GM12875 (cell line): Measurements from ENCODE around the gene POLD1.

Experiments
- H3K4me3 ChIP-seq: one replicate; pipeline ENCODE4 v1.5.1; 2011; ENCODE audit warnings: low read depth, low read length, control low read depth
- CTCF ChIP-seq: IDR thresholded peaks from 2 replicates; pipeline ENCODE4 v1.5.1; 2011; ENCODE audit warnings: low read depth, mild to moderate bottlenecking, control low read depth, inconsistent platforms, low read length, moderate library complexity, borderline replicate concordance; ENCODE audit not compliant: insufficient read depth

Gene POLD1

DNA sequence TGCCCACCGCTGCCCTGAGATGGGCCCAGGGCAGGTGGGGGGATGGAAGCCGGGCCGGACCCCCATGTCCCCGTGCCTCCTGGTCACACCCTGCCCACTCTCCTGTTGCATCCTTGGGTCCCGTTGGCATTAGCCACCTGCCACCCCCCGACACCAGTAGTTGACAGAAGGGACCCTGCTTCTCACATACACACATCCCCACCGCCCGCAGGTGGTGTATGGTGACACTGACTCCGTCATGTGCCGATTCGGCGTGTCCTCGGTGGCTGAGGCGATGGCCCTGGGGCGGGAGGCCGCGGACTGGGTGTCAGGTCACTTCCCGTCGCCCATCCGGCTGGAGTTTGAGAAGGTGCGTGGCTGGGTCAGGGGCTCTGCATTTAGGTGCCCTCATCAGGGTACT lies 29.4 kb downstream of the POLD1 start:
- TF ChIP-seq CTCF: no peak
- no peak overlapping the region for H3K4me3 ChIP-seq

DNA sequence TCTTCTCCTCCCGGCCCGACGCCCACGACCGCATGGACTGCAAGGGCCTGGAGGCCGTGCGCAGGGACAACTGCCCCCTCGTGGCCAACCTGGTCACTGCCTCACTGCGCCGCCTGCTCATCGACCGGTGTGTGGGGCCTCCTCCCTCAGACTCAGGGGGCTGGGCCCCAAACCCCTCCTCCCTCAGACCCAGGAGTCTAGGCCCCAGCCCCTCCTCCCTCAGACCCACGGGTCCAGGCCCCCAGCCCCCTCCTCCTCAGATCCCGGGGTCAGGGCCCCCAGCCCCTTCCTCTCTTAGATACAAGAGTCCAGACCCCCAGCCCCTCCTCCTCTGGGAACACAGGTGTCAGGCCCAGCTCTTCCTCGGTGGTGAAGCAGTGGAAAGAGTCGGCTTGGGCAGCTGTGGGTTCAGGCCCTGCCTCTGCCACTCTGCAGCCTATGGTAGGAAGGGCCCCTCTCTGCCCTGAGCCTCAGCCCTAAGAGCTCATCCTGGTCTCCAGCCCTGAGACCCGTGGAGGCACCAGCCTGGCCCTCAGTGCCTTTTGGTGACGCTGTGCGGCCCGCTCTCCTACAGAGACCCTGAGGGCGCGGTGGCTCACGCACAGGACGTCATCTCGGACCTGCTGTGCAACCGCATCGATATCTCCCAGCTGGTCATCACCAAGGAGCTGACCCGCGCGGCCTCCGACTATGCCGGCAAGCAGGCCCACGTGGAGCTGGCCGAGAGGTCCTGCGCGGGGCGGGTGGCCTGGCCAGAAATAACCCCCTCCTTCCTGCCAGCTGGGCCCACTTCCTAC lies 30.9 kb downstream of the POLD1 start:
- peak; percentile 98 for TF ChIP-seq CTCF
- peak overlapping the region; percentile 35 for H3K4me3 ChIP-seq

DNA sequence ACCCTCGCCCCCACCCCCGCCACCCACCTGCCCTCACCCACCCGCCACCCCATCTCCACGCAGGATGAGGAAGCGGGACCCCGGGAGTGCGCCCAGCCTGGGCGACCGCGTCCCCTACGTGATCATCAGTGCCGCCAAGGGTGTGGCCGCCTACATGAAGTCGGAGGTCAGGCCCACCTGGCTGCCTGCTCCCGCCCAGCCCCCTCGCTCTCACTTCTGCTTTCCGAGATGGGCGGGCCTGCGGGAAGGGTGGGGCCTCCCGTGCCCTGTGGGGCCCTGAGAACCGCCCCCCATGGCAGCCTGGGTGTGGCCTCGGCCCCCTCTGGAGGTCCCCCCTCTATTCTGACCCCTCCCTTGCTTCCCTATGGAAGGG lies 31.5 kb downstream of the POLD1 start:
- TF ChIP-seq CTCF: no peak
- peak overlapping the region; percentile 35 for H3K4me3 ChIP-seq

DNA sequence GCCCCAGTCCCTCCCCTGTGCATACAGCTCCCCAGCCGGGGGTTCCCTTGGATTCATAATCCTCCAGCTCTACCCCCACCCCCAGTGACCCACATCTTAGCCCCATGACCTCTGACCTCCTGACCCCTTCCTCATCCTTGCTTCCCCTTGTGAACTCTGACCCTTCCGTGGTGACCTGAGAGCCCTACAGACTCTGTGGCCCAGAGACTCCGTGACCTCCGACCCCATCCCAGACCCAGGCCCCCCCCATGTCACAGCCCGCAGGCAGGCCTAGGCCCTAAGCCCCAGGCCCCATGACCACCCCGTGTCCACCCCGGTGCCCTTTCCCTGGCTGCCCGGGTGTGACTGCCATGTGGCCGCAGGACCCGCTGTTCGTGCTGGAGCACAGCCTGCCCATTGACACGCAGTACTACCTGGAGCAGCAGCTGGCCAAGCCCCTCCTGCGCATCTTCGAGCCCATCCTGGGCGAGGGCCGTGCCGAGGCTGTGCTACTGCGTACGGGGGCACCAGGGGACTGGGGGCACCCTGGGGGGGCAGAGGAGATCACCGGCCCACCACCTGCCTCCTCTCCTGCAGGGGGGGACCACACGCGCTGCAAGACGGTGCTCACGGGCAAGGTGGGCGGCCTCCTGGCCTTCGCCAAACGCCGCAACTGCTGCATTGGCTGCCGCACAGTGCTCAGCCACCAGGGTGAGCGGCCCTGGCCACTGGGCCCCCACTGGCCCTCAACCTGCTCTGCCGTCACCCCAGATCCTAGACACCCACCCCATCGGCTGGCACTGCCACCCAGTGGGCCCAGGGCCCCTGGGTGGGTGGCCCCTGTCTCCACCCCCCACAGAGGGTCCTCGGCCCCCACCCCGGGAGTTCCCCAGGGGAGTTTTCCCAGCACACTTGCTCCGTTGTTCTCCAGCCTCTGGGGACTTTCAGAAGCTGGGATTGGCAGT lies 32.2 kb downstream of the POLD1 start:
- no peak overlapping the region for H3K4me3 ChIP-seq
- no peak for TF ChIP-seq CTCF

DNA sequence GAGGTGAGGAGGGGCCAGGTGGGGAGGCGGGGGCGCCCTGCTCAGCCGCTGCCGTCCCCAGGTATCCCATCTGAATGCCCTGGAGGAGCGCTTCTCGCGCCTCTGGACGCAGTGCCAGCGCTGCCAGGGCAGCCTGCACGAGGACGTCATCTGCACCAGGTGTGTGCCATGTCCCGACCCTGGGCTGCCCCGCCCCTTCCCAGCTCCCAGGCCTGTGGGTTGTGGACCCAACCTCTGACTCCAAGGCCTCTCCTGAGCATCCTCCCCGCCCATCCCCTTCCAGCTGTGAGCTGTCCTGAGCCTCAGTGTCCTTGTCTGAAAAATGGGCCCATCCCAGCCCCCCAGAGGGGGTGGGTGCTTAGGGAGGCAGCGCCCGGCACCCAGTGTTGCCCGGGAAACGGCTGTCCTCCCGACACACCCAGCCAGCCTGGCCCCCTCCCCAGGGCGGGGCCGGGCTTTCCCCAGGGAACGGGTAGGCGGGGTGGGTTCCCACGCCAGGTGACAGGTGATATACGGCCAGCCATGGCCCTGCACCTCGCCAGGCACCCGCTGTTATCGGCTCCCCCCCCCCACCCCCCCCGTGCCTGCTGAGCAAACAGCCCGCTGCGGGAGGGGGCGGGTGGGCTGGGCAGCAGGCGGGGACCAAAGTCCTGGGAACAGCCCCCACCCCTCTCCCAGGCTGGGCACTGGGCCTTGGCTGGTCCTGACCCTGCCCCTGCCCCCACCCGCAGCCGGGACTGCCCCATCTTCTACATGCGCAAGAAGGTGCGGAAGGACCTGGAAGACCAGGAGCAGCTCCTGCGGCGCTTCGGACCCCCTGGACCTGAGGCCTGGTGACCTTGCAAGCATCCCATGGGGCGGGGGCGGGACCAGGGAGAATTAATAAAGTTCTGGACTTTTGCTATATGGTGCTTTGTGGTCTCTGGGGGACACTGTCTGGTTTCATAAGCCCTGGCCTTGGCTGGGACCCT lies 33.2 kb downstream of the POLD1 start:
- peak overlapping the region; percentile 84 for H3K4me3 ChIP-seq
- TF ChIP-seq CTCF: no peak

GRCh38 chr19:50418176-50419021 lies 34.3 kb downstream of the POLD1 start, which contains the start of gene SPIB:
Gene SPIB, plus strand, starts transcription at chr19:50418938. Its CDS starts 25 bp downstream, at chr19:50418963.
- TF ChIP-seq CTCF: no peak
- peak within 1 kb of the TSS; percentile 84 for H3K4me3 ChIP-seq
